ENCODE measurements around the gene ZBTB38. TPM values are rescaled to one million over a fixed set of nuclear protein-coding genes. Genes with fewer than 3 reads are reported as not detected.

Gene ZBTB38
- total RNA-seq, 4 donors from 2014 or later: 125 to 183 (median 149) TPM

DNA sequence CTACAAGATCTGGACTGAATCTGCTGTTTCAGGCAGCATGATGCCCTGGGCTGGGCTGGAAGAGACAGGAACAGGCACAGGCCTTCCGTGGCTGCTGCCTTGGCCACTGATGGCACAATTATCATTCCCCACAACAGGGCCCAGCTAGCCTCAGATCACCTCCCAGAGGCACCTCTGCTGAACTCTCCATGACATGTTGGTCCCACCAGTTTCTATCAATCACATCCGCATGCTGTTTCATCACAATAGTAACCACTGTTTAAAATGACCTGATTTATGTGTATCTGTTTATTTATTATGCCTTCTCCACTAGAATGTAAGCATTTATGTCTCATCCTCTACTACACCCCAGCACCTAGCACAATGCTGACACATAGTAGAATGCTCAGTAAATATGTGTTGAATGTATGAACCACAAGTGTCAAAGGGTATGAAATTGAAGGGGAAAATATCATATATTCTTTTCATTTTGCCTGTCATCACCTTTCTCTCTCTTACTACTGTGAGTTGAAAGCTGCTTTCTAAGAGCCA, 32.7 kb upstream of the ZBTB38 start:
- Histone ChIP-seq H3K4me1 (no peaks in the 10 kb centered on the region), H3K9me3 (no peaks in the 10 kb centered on the region), H3K4me3 (no peak overlapping the region), H3K36me3 (no peaks in the 10 kb centered on the region), H3K27me3 (no peaks in the 10 kb centered on the region), H3K27ac (no peak overlapping the region)
- intact Hi-C loops (cut with DNase I; ENCODE audit: low total_unique reads): no loop called here
- DNase-seq: no peak
- TF ChIP-seq POLR2A (IDR thresholded peaks at IDR 0.05): no peak
- TF ChIP-seq, protein P1, sequence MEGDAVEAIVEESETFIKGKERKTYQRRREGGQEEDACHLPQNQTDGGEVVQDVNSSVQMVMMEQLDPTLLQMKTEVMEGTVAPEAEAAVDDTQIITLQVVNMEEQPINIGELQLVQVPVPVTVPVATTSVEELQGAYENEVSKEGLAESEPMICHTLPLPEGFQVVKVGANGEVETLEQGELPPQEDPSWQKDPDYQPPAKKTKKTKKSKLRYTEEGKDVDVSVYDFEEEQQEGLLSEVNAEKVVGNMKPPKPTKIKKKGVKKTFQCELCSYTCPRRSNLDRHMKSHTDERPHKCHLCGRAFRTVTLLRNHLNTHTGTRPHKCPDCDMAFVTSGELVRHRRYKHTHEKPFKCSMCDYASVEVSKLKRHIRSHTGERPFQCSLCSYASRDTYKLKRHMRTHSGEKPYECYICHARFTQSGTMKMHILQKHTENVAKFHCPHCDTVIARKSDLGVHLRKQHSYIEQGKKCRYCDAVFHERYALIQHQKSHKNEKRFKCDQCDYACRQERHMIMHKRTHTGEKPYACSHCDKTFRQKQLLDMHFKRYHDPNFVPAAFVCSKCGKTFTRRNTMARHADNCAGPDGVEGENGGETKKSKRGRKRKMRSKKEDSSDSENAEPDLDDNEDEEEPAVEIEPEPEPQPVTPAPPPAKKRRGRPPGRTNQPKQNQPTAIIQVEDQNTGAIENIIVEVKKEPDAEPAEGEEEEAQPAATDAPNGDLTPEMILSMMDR (IDR thresholded peaks at IDR 0.05): no peak

DNA sequence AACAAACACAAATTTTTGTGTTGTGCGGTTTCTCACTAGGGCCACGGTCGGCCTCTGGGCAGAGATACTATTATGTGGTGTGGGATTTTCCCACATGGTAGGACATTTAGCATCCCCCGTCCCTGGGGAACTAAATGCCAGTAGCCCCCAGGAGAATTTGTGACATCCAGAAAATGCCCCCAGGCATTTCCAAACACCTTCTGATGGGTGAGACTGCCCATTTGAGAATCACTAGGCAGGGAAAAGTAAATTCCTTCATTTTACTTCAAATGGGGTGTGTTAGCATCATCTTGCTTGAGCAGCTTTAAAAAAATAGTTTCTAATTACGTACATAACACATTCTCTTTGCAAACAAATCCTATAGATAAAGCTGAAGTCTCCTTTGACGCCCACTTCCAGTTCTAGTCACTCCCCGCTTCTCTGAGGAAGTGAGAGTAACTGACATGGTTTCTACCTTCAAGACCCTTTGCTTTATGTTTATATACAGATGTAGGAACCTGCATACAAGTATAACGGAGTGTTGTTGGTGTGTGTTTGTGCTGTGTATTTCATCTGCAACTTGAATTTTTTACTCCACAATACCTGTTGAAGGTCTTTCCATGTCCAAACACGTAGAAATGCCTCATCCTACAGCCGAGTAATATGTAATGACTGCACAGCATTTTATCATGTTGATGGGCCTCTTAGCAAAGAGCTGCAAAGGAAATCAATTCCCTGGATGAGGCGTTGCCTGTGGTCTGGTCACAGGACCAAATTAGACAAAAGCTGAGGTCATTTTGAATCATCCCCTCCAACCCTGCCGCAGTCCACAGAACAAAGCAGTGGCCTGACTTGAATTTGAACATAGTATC, 31.4 kb upstream of the ZBTB38 start:
- no peaks in the 10 kb centered on the region for H3K27me3 ChIP-seq
- no peak overlapping the region for H3K27ac ChIP-seq
- no peaks in the 10 kb centered on the region for H3K9me3 ChIP-seq
- H3K4me1 ChIP-seq: no peaks in the 10 kb centered on the region
- TF ChIP-seq POLR2A (IDR thresholded peaks at IDR 0.05): no peak
- TF ChIP-seq, protein P1 (IDR thresholded peaks at IDR 0.05): no peak
- H3K36me3 ChIP-seq: no peaks in the 10 kb centered on the region
- intact Hi-C loops (cut with DNase I; ENCODE audit: low total_unique reads): no loop called here
- no peak for DNase-seq
- no peak overlapping the region for H3K4me3 ChIP-seq

DNA sequence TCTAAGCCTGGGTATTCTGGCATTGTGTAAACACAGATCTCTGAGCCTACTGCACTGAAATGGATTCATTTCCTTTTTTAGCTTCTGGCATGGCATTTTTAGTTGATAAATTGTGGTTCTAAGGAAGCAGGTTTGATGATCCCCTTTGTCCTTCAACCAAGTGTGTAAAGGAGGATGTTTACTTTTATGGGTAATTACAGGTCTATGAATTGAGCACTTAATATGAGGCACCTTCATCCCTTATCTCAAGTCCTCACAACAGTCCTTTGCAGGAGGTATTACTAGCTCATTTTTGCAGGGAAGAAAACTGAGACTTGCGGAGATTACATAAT, 30.8 kb upstream of the ZBTB38 start:
- Histone ChIP-seq H3K9me3 (no peaks in the 10 kb centered on the region), H3K4me3 (no peak overlapping the region), H3K36me3 (no peaks in the 10 kb centered on the region), H3K4me1 (no peaks in the 10 kb centered on the region), H3K27ac (no peak overlapping the region), H3K27me3 (no peaks in the 10 kb centered on the region)
- no peak for DNase-seq
- intact Hi-C loops (cut with DNase I; ENCODE audit: low total_unique reads): no loop called here
- TF ChIP-seq, protein P1 (IDR thresholded peaks at IDR 0.05): no peak
- no peak for TF ChIP-seq POLR2A (IDR thresholded peaks at IDR 0.05)

DNA sequence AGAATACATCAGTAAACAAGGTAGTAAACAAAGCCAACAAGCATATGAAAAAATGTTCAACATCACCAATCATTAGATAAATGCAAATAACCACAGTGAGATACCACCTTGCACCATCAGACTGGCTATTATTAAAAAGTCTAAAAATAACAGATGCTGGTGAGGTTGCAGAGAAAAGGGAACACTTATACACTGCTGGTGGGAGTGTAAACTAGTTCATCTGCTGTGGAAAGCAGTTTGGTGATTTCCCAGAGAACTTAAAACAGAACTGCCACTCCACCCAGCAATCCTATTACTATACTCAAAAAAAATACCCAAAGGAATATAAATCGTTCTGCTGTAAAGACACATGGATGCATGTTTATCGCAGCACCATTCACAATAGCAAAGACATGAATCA, 30.3 kb upstream of the ZBTB38 start:
- intact Hi-C loops (cut with DNase I; ENCODE audit: low total_unique reads): no loop called here
- Histone ChIP-seq H3K27ac (no peak overlapping the region), H3K36me3 (no peaks in the 10 kb centered on the region), H3K9me3 (no peaks in the 10 kb centered on the region), H3K4me3 (no peak overlapping the region), H3K27me3 (no peaks in the 10 kb centered on the region), H3K4me1 (no peaks in the 10 kb centered on the region)
- TF ChIP-seq, protein P1 (IDR thresholded peaks at IDR 0.05): no peak
- TF ChIP-seq POLR2A (IDR thresholded peaks at IDR 0.05): no peak
- no peak for DNase-seq

GRCh38 chr3:141338881-141339280, 29.4 kb upstream of the ZBTB38 start:
- no peaks in the 10 kb centered on the region for H3K9me3 ChIP-seq
- intact Hi-C loops (cut with DNase I; ENCODE audit: low total_unique reads): no loop called here
- no peak for DNase-seq
- no peaks in the 10 kb centered on the region for H3K36me3 ChIP-seq
- H3K4me3 ChIP-seq: no peak overlapping the region
- H3K4me1 ChIP-seq: no peaks in the 10 kb centered on the region
- H3K27ac ChIP-seq: no peak overlapping the region
- no peaks in the 10 kb centered on the region for H3K27me3 ChIP-seq
- TF ChIP-seq, protein P1 (IDR thresholded peaks at IDR 0.05): no peak
- no peak for TF ChIP-seq POLR2A (IDR thresholded peaks at IDR 0.05)
